HG02759 (cell line): Measurements from ENCODE around the gene TSHZ2.
"Not testable (repeated sequence)": the region's sequence is repeated elsewhere in the genome, so short reads cannot be mapped to it uniquely, and the experiment has no call there.

Source experiments
- ATAC-seq: cut with Tn5 transposase; IDR thresholded peaks from one replicate; pipeline ENCODE4 v1.9.1; 2021; ENCODE audit warnings: mild to moderate bottlenecking, moderate library complexity; ENCODE audit not compliant: unreplicated experiment

Gene TSHZ2

GRCh38 chr20:53487461-53488200 lies 515.5 kb downstream of the TSHZ2 start:
- ATAC-seq: no peak

GRCh38 chr20:53488775-53489272 lies 516.7 kb downstream of the TSHZ2 start:
- ATAC-seq: no peak

GRCh38 chr20:53489528-53489927 lies 517.4 kb downstream of the TSHZ2 start:
- no peak for ATAC-seq

- no peak for ATAC-seq
These were observed 518.5 kb downstream of the TSHZ2 start for GRCh38 chr20:53490620-53491019.

GRCh38 chr20:53491462-53491861 lies 519.3 kb downstream of the TSHZ2 start:
- ATAC-seq: no peak

GRCh38 chr20:53492212-53492611 lies 520.1 kb downstream of the TSHZ2 start:
- no peak for ATAC-seq

- no peak for ATAC-seq
These were observed 521.2 kb downstream of the TSHZ2 start for GRCh38 chr20:53493311-53493857.

- no peak for ATAC-seq
These were observed 522.6 kb downstream of the TSHZ2 start for GRCh38 chr20:53494753-53495152.

GRCh38 chr20:53495398-53496092 lies 523.4 kb downstream of the TSHZ2 start:
- no peak for ATAC-seq

GRCh38 chr20:53497246-53497645 lies 525.1 kb downstream of the TSHZ2 start:
- no peak for ATAC-seq

- ATAC-seq: no peak
These were observed 526.2 kb downstream of the TSHZ2 start for GRCh38 chr20:53498341-53498740.

GRCh38 chr20:53500651-53501050 lies 528.5 kb downstream of the TSHZ2 start:
- no peak for ATAC-seq

GRCh38 chr20:53502820-53503219 lies 530.7 kb downstream of the TSHZ2 start:
- no peak for ATAC-seq

GRCh38 chr20:53503517-53503919 lies 531.4 kb downstream of the TSHZ2 start:
- ATAC-seq: no peak

- not testable (repeated sequence) for ATAC-seq
These were observed 531.9 kb downstream of the TSHZ2 start for GRCh38 chr20:53504106-53504505.

- ATAC-seq: no peak
These were observed 538.1 kb downstream of the TSHZ2 start for GRCh38 chr20:53510262-53510661.

- ATAC-seq: no peak
These were observed 538.5 kb downstream of the TSHZ2 start for GRCh38 chr20:53510704-53511103.

GRCh38 chr20:53512076-53512475 lies 539.9 kb downstream of the TSHZ2 start:
- no peak for ATAC-seq

- no peak for ATAC-seq
These were observed 541.0 kb downstream of the TSHZ2 start for GRCh38 chr20:53513168-53513488.

- no peak for ATAC-seq
These were observed 541.5 kb downstream of the TSHZ2 start for GRCh38 chr20:53513489-53514298.

GRCh38 chr20:53515749-53516148 lies 543.6 kb downstream of the TSHZ2 start:
- ATAC-seq: no peak
